HepG2 (cell line): ENCODE data around the gene RPL37. TPM values are rescaled to one million over a fixed set of nuclear protein-coding genes. Genes with fewer than 3 reads are reported as not detected.

ENCODE experiments used
- CBX5 ChIP-seq: sonication (generic); formaldehyde crosslinking; IDR thresholded peaks from 2 replicates; pipeline ENCODE4 v1.4.0; 2020; ENCODE audit warnings: missing genetic modification reagents, borderline replicate concordance
- CHD2 ChIP-seq: IDR thresholded peaks from 2 replicates; pipeline ENCODE4 v1.6.1; 2011; ENCODE audit warnings: low read depth, low read length, improper control_type of control experiment
- DNMT1 ChIP-seq: sonication (generic); formaldehyde crosslinking; IDR thresholded peaks from 2 replicates; pipeline ENCODE4 v1.5.1; 2020; ENCODE audit warnings: mild to moderate bottlenecking, missing genetic modification reagents
- FOXK1 ChIP-seq: sonication (generic); formaldehyde crosslinking; IDR thresholded peaks from 2 replicates; pipeline ENCODE4 v1.4.0; 2020; ENCODE audit warnings: low read depth, missing genetic modification reagents, borderline replicate concordance
- MATR3 ChIP-seq: sonication (generic); formaldehyde crosslinking; IDR thresholded peaks from 2 replicates; pipeline ENCODE4 v1.4.0; 2020; ENCODE audit warnings: missing genetic modification reagents
- RFXAP ChIP-seq: sonication (generic); formaldehyde crosslinking; IDR thresholded peaks from 2 replicates; pipeline ENCODE4 v1.4.0; 2020; ENCODE audit warnings: missing genetic modification reagents, borderline replicate concordance
- SCMH1 ChIP-seq: sonication (generic); formaldehyde crosslinking; IDR thresholded peaks from 2 replicates; pipeline ENCODE4 v1.9.0; 2021; ENCODE audit warnings: missing genetic modification reagents, mild to moderate bottlenecking, borderline replicate concordance
- TOE1 ChIP-seq: sonication (generic); formaldehyde crosslinking; IDR thresholded peaks from 2 replicates; pipeline ENCODE4 v1.4.0; 2020; ENCODE audit warnings: mild to moderate bottlenecking, missing genetic modification reagents
- ZC3H4 ChIP-seq: sonication (generic); formaldehyde crosslinking; IDR thresholded peaks from 2 replicates; pipeline ENCODE4 v1.4.0; 2020; ENCODE audit warnings: missing genetic modification reagents, borderline replicate concordance
- ZNF251 ChIP-seq: sonication (generic); formaldehyde crosslinking; IDR thresholded peaks from 2 replicates; pipeline ENCODE4 v1.9.0; 2021; ENCODE audit warnings: mild to moderate bottlenecking, missing genetic modification reagents
- ZNF672 ChIP-seq: sonication (generic); formaldehyde crosslinking; IDR thresholded peaks from 2 replicates; pipeline ENCODE4 v1.8.1; 2022; ENCODE audit warnings: missing genetic modification reagents
- ZNF761 ChIP-seq: sonication (generic); formaldehyde crosslinking; conservative IDR thresholded peaks from 2 replicates; pipeline ENCODE4 v1.4.0; 2020; ENCODE audit warnings: mild to moderate bottlenecking, missing genetic modification reagents
- ZNF773 ChIP-seq: sonication (generic); formaldehyde crosslinking; IDR thresholded peaks from 2 replicates; pipeline ENCODE4 v1.4.0; 2020; ENCODE audit warnings: missing genetic modification reagents, borderline replicate concordance
- ZNF878 ChIP-seq: sonication (generic); formaldehyde crosslinking; IDR thresholded peaks from 2 replicates; pipeline ENCODE4 v1.8.1; 2023; ENCODE audit warnings: mild to moderate bottlenecking, missing genetic modification reagents, moderate library complexity
- polyA plus RNA-seq, 8 experiments: library from polyadenylated mRNA; depleted of rRNA in 3 of 8; stranded (reverse) in 7 of 8; unstranded in 1 of 8; fragments of >200 nt; fragmentation: Illumina TruSeq in 4 of 8; extraction: Trizol in 4 of 8; gene quantifications; 2 replicates each; pipeline versions ENCODE4 v1.2.1 to v1.2.3, GENCODE V29; 2011 to 2016; ENCODE audit warnings: low read depth in 4 of 8, missing spikeins in 1 of 8, mixed read lengths in 1 of 8; ENCODE audit not compliant: insufficient read depth in 1 of 8
- total RNA-seq, 5 experiments: library from RNA; depleted of rRNA; stranded (reverse); fragments of >200 nt; fragmentation: Illumina TruSeq; extraction: Trizol; gene quantifications; 2 replicates each; pipeline ENCODE4 v1.2.3, GENCODE V29; 2016; ENCODE audit warnings: low read depth in 1 of 5
- TF ChIP-seq, protein P1 (sequence below), 2 experiments: IDR thresholded peaks; 2 replicates each; pipeline ENCODE4 v1.6.1; 2011 to 2012; ENCODE audit warnings: low read length in 2 of 2, borderline replicate concordance in 1 of 2, low read depth in 1 of 2, mild to moderate bottlenecking in 1 of 2, moderate library complexity in 1 of 2
- TF ChIP-seq, protein P2 (sequence below): IDR thresholded peaks from 2 replicates; pipeline ENCODE4 v1.6.1; 2016; ENCODE audit warnings: low read depth, control low read depth
- TF ChIP-seq, protein P3 (sequence below): sonication (generic); formaldehyde crosslinking; IDR thresholded peaks from 2 replicates; pipeline ENCODE4 v1.5.0; 2020; ENCODE audit warnings: mild to moderate bottlenecking, missing genetic modification reagents

RPL37 gene
- total and polyA plus RNA-seq, 2 of the 13 experiments (the other 11 are each of a cell fraction or from before 2014, with no cell fraction given), result 1,981 to 3,367 TPM

DNA sequence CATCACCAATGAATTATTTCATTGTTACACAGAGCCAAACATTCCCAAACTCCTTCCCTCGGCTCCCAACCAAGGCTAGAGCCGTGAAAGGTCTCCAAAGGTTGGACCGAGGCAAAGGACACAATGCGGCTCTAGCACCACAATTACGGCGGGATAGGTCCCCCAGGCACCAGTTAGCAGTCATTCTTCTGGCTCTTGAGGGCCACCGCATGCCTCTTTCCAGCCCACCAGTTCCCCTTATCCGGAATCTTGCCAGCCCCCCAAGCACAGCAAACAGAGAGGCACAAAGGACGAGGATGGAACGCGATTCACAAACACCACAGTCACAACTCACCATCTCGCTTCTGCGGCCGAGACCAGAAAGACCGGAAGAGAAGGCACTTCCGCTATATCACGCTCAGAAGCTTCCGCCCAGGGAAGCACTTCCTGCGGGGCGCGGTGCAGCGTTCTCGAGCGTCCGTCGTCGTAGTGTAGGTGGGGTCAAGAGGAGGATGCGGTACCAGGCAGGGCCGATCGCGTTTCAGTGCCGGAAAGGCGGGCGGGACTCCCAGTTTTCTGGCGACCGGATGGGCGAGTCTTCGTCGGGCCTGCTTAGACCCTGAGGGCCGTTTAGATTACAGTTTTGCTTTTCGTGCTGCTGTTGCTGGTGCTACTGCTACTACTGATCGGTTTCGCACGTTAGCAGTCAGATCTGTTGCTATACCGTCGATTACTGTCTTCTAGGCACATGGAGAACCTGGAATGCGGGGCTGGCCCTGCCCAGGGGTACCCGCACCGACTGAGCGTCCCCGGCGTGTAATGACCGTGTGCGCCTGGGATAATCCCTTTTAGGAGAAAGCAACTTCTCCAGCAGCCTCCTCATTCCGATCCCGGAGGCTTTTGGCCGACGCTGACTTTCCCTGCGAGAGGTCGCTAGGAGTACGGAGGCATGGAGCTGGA is at the start of gene RPL37 (continued):
- TF ChIP-seq, protein P1, sequence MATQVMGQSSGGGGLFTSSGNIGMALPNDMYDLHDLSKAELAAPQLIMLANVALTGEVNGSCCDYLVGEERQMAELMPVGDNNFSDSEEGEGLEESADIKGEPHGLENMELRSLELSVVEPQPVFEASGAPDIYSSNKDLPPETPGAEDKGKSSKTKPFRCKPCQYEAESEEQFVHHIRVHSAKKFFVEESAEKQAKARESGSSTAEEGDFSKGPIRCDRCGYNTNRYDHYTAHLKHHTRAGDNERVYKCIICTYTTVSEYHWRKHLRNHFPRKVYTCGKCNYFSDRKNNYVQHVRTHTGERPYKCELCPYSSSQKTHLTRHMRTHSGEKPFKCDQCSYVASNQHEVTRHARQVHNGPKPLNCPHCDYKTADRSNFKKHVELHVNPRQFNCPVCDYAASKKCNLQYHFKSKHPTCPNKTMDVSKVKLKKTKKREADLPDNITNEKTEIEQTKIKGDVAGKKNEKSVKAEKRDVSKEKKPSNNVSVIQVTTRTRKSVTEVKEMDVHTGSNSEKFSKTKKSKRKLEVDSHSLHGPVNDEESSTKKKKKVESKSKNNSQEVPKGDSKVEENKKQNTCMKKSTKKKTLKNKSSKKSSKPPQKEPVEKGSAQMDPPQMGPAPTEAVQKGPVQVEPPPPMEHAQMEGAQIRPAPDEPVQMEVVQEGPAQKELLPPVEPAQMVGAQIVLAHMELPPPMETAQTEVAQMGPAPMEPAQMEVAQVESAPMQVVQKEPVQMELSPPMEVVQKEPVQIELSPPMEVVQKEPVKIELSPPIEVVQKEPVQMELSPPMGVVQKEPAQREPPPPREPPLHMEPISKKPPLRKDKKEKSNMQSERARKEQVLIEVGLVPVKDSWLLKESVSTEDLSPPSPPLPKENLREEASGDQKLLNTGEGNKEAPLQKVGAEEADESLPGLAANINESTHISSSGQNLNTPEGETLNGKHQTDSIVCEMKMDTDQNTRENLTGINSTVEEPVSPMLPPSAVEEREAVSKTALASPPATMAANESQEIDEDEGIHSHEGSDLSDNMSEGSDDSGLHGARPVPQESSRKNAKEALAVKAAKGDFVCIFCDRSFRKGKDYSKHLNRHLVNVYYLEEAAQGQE (IDR thresholded peaks at IDR 0.05; ENCODE audit: borderline replicate concordance in 1 of 2, low read depth in 1 of 2, low read length in 2 of 2), result peak in 1 of 2 experiments; percentile 71; a peak in 2 of 4 replicates
- TF ChIP-seq ZNF761 (CRISPR knock-in tag), result peak; percentile 96
- TF ChIP-seq, protein P2, sequence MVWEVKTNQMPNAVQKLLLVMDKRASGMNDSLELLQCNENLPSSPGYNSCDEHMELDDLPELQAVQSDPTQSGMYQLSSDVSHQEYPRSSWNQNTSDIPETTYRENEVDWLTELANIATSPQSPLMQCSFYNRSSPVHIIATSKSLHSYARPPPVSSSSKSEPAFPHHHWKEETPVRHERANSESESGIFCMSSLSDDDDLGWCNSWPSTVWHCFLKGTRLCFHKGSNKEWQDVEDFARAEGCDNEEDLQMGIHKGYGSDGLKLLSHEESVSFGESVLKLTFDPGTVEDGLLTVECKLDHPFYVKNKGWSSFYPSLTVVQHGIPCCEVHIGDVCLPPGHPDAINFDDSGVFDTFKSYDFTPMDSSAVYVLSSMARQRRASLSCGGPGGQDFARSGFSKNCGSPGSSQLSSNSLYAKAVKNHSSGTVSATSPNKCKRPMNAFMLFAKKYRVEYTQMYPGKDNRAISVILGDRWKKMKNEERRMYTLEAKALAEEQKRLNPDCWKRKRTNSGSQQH (CRISPR knock-in tag), result peak; percentile 94
- TF ChIP-seq CBX5 (CRISPR knock-in tag), result peak; percentile 97
- TF ChIP-seq MATR3 (CRISPR knock-in tag), result no peak
- peak; percentile 85; the same call in 1 of the 2 replicates for TF ChIP-seq RFXAP (CRISPR knock-in tag)
- TF ChIP-seq ZNF251 (CRISPR knock-in tag), result no peak
- TF ChIP-seq ZNF878, result peak; percentile 72; the same call in 1 of the 2 replicates
- no peak; the same call in 1 of the 2 replicates for TF ChIP-seq ZC3H4
- TF ChIP-seq, protein P3, sequence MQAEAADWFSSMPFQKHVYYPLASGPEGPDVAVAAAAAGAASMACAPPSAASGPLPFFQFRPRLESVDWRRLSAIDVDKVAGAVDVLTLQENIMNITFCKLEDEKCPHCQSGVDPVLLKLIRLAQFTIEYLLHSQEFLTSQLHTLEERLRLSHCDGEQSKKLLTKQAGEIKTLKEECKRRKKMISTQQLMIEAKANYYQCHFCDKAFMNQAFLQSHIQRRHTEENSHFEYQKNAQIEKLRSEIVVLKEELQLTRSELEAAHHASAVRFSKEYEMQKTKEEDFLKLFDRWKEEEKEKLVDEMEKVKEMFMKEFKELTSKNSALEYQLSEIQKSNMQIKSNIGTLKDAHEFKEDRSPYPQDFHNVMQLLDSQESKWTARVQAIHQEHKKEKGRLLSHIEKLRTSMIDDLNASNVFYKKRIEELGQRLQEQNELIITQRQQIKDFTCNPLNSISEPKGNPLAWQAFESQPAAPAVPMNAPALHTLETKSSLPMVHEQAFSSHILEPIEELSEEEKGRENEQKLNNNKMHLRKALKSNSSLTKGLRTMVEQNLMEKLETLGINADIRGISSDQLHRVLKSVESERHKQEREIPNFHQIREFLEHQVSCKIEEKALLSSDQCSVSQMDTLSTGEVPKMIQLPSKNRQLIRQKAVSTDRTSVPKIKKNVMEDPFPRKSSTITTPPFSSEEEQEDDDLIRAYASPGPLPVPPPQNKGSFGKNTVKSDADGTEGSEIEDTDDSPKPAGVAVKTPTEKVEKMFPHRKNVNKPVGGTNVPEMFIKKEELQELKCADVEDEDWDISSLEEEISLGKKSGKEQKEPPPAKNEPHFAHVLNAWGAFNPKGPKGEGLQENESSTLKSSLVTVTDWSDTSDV (CRISPR knock-in tag), result peak; percentile 80; the same call in 1 of the 2 replicates
- TF ChIP-seq CHD2, result peak; percentile 59
- peak; percentile 94 for TF ChIP-seq FOXK1 (CRISPR knock-in tag)
- peak; percentile 95; the same call in 1 of the 2 replicates for TF ChIP-seq TOE1 (CRISPR knock-in tag)
- peak; percentile 96 for TF ChIP-seq ZNF672 (CRISPR knock-in tag)
- TF ChIP-seq SCMH1, result no peak
- peak; percentile 46; the same call in 1 of the 2 replicates for TF ChIP-seq ZNF773 (CRISPR knock-in tag)
- TF ChIP-seq DNMT1 (CRISPR knock-in tag), result peak; percentile 62; the same call in 1 of the 2 replicates
